Astrocyte (in vitro differentiated cells and primary cell): ENCODE results near the gene SPTBN2.

Source experiments
- EZH2 ChIP-seq: IDR thresholded peaks from 2 replicates; pipeline ENCODE4 v1.6.1; 2012; ENCODE audit warnings: mild to moderate bottlenecking, low read length, inconsistent platforms; ENCODE audit not compliant: insufficient read depth
- TF ChIP-seq, protein P1 (sequence below): IDR thresholded peaks from 2 replicates; pipeline ENCODE4 v1.5.1; 2011; ENCODE audit warnings: low read depth, mild to moderate bottlenecking, inconsistent platforms, low read length, moderate library complexity; ENCODE audit not compliant: insufficient read depth

- TF ChIP-seq, protein P1, sequence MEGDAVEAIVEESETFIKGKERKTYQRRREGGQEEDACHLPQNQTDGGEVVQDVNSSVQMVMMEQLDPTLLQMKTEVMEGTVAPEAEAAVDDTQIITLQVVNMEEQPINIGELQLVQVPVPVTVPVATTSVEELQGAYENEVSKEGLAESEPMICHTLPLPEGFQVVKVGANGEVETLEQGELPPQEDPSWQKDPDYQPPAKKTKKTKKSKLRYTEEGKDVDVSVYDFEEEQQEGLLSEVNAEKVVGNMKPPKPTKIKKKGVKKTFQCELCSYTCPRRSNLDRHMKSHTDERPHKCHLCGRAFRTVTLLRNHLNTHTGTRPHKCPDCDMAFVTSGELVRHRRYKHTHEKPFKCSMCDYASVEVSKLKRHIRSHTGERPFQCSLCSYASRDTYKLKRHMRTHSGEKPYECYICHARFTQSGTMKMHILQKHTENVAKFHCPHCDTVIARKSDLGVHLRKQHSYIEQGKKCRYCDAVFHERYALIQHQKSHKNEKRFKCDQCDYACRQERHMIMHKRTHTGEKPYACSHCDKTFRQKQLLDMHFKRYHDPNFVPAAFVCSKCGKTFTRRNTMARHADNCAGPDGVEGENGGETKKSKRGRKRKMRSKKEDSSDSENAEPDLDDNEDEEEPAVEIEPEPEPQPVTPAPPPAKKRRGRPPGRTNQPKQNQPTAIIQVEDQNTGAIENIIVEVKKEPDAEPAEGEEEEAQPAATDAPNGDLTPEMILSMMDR: no peak
- TF ChIP-seq EZH2: no peak
Measured at GRCh38 chr11:66752148-66752547, 23.1 kb upstream of the SPTBN2 start.
